ENCODE data around the gene GABRR1. TPM values are rescaled to one million over a fixed set of nuclear protein-coding genes. Genes with fewer than 3 reads are reported as not detected.
"Not testable (repeated sequence)": the region's sequence is repeated elsewhere in the genome, so short reads cannot be mapped to it uniquely, and the experiment has no call there.

Gene GABRR1
- total RNA-seq, 1 donor from 2014 or later, result not detected

- no peak for TF ChIP-seq CTCF (IDR thresholded peaks at IDR 0.05)
- intact Hi-C loops (cut with DNase I), result no loop called here
- no peak for DNase-seq (ENCODE audit: low spot score in 2 of 2)
- Histone ChIP-seq H3K36me3 (no peaks in the 10 kb centered on the region), H3K27me3 (no peaks in the 10 kb centered on the region), H3K9me3 (no peaks in the 10 kb centered on the region), H3K4me3 (no peak overlapping the region), H3K4me1 (no peaks in the 10 kb centered on the region), H3K27ac (no peak overlapping the region)
These were observed 85.1 kb downstream of the GABRR1 start for GRCh38 chr6:89132057-89132456.

- intact Hi-C loops (cut with DNase I), result no loop called here
- Histone ChIP-seq H3K9me3 (no peaks in the 10 kb centered on the region), H3K27ac (no peak overlapping the region), H3K4me1 (no peaks in the 10 kb centered on the region), H3K4me3 (no peak overlapping the region), H3K27me3 (no peaks in the 10 kb centered on the region), H3K36me3 (no peaks in the 10 kb centered on the region)
- no peak for TF ChIP-seq CTCF (IDR thresholded peaks at IDR 0.05)
- DNase-seq (ENCODE audit: low spot score in 2 of 2), result no peak
These were observed 85.6 kb downstream of the GABRR1 start for GRCh38 chr6:89131599-89131998.

- H3K9me3 ChIP-seq; H3K36me3 ChIP-seq; H3K4me3 ChIP-seq; DNase-seq (ENCODE audit: low spot score in 2 of 2); H3K27ac ChIP-seq; H3K4me1 ChIP-seq; H3K27me3 ChIP-seq; intact Hi-C loops (cut with DNase I): not testable (repeated sequence)
These were observed 88.9 kb downstream of the GABRR1 start for GRCh38 chr6:89128256-89128671.

Other genes starting within 250 kb of the GABRR1 start
- gene PNRC1, start 136.6 kb downstream of the GABRR1 start, total RNA-seq, result 196 TPM
- gene SRSF12, start 99.3 kb downstream of the GABRR1 start, total RNA-seq, result 0.53 TPM
- 8.8 TPM for gene PM20D2, start 71.3 kb downstream of the GABRR1 start, total RNA-seq
- 0.32 TPM for gene GABRR2, start 97.9 kb upstream of the GABRR1 start, total RNA-seq
- 29.5 TPM for gene UBE2J1, start 135.4 kb upstream of the GABRR1 start, total RNA-seq
- gene RRAGD, start 194.9 kb upstream of the GABRR1 start, total RNA-seq, result 9.2 TPM
- 32.2 TPM for gene ANKRD6, start 215.8 kb upstream of the GABRR1 start, total RNA-seq

Measured in ascending aorta (tissue), 2 donors.